ENCODE measurements around the gene MYH9.
"Not testable (repeated sequence)": the region's sequence is repeated elsewhere in the genome, so short reads cannot be mapped to it uniquely, and the experiment has no call there.

Gene MYH9

DNA sequence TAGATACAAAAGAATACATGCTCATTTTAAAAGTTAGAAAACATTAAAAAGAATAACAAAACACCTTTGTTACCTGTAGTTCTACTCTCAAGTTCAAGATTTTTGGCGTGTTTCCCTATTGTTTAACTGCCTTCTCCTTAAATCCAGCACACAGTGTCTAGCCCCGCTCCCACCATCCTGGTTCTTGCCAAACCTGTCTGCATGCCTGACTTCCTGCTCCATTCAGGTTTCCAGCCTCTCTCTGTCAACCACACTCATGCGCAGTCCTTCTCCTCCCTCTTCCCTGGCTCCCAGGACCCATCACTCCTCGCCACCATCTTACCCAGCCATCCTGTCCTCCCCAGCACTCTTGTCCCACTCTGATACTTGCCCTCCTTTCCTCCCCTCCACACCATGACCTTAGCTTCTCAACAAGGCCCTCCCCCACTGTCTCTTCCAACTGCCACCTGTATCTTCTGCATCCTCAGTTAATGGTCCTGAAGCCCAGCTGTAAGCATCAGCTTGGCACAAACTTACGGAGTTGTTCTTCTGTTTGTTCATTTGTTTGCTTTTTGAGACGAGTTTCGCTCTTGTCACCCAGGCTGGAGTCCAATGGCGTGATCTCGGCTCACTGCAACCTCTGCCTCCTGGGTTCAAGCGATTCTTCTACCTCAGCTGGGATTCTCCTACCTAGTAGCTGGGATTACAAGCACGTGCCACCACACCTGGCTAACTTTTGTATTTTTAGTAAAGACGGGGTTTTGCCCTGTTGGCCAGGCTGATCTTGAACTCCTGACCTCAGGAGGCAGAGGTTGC lies 7.5 kb upstream of the MYH9 start:
- H3K9me3 ChIP-seq (ENCODE audit: insufficient read depth, low read length): no peaks in the 10 kb centered on the region
- H3K4me3 ChIP-seq (ENCODE audit: insufficient read depth, low read length, poor library complexity, severe bottlenecking): no peak overlapping the region
- no peaks in the 10 kb centered on the region for H3K36me3 ChIP-seq (ENCODE audit: low read length)
- H2AFZ ChIP-seq (ENCODE audit: low read depth, low read length, severe bottlenecking): no peak overlapping the region
- H3K27ac ChIP-seq (ENCODE audit: low read depth, low read length): no peak overlapping the region
- no peaks in the 10 kb centered on the region for H3K9me2 ChIP-seq (replicated peaks; ENCODE audit: insufficient read depth, low read length)
- H4K20me1 ChIP-seq (ENCODE audit: low read depth, low read length): no peaks in the 10 kb centered on the region
- no peaks in the 10 kb centered on the region for H3K79me2 ChIP-seq (ENCODE audit: insufficient read depth, low read length)
- TF ChIP-seq, protein P1, sequence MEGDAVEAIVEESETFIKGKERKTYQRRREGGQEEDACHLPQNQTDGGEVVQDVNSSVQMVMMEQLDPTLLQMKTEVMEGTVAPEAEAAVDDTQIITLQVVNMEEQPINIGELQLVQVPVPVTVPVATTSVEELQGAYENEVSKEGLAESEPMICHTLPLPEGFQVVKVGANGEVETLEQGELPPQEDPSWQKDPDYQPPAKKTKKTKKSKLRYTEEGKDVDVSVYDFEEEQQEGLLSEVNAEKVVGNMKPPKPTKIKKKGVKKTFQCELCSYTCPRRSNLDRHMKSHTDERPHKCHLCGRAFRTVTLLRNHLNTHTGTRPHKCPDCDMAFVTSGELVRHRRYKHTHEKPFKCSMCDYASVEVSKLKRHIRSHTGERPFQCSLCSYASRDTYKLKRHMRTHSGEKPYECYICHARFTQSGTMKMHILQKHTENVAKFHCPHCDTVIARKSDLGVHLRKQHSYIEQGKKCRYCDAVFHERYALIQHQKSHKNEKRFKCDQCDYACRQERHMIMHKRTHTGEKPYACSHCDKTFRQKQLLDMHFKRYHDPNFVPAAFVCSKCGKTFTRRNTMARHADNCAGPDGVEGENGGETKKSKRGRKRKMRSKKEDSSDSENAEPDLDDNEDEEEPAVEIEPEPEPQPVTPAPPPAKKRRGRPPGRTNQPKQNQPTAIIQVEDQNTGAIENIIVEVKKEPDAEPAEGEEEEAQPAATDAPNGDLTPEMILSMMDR (IDR thresholded peaks at IDR 0.05; ENCODE audit: insufficient read depth, low read length, poor library complexity, severe bottlenecking): no peak
- TF ChIP-seq EZH2phosphoT487 (conservative IDR thresholded peaks at IDR 0.05; ENCODE audit: low read length): no peak
- no peak overlapping the region for H3K9ac ChIP-seq (ENCODE audit: low read length)
- H3K27me3 ChIP-seq (ENCODE audit: low read length): no peaks in the 10 kb centered on the region
- no peaks in the 10 kb centered on the region for H3F3A ChIP-seq (ENCODE audit: insufficient read depth)
- H3K4me2 ChIP-seq (ENCODE audit: low read depth, low read length, poor library complexity, severe bottlenecking): no peak overlapping the region

DNA sequence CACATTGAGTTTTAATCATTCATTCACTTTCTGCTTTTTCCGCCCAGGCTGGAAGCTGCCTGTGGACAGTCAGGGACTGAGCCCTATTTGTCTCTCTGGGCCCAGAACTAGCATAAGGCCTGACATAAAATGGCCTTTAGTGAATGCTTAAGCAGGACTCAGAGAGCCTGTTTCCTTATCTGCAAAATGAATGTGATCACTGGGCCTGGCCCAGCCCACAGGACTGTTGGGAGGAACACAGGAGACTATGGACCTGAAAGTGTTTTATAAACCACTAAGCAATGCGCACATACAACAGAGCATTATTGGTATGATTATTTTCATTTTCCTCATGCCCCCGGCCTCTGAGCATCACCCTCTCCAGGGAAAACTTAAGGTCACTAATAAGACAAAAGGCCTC lies 3.9 kb upstream of the MYH9 start:
- H3K4me2 ChIP-seq (ENCODE audit: low read depth, low read length, poor library complexity, severe bottlenecking): no peak overlapping the region
- no peaks in the 10 kb centered on the region for H3K9me3 ChIP-seq (ENCODE audit: insufficient read depth, low read length)
- TF ChIP-seq, protein P1 (IDR thresholded peaks at IDR 0.05; ENCODE audit: insufficient read depth, low read length, poor library complexity, severe bottlenecking): no peak
- TF ChIP-seq EZH2phosphoT487 (conservative IDR thresholded peaks at IDR 0.05; ENCODE audit: low read length): no peak

DNA sequence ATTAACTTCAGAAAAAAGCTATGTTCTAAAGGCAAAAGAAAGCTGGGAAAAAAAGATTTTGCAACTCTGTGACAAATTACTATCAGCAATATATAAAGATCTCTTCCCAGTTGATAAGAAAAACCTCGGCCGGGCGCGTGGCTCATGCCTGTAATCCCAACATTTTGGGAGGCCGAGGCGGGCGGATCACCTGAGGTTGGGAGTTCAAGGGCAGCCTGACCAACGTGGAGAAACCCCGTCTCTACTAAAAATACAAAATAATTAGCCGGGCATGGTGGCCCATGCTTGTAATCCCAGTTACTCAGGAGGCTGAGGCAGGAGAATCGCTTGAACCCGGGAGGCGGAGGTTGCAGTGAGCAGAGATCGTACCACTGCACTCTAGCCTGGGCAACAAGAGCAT lies 1.4 kb upstream of the MYH9 start:
- not testable (repeated sequence) for H3K36me3 ChIP-seq (ENCODE audit: low read length); H3K27ac ChIP-seq (ENCODE audit: low read depth, low read length); H3K9me3 ChIP-seq (ENCODE audit: insufficient read depth, low read length); H2AFZ ChIP-seq (ENCODE audit: low read depth, low read length, severe bottlenecking); H3K9me2 ChIP-seq (replicated peaks; ENCODE audit: insufficient read depth, low read length); H4K20me1 ChIP-seq (ENCODE audit: low read depth, low read length); H3K27me3 ChIP-seq (ENCODE audit: low read length)
- Histone ChIP-seq H3K9ac (ENCODE audit: low read length) (peak overlapping the region; percentile 74), H3K4me2 (ENCODE audit: low read depth, low read length, poor library complexity, severe bottlenecking) (peak overlapping the region; percentile 87), H3F3A (ENCODE audit: insufficient read depth) (peaks cover 22% of the 10 kb centered on the region), H3K79me2 (ENCODE audit: insufficient read depth, low read length) (peaks cover 44% of the 10 kb centered on the region), H3K4me3 (ENCODE audit: insufficient read depth, low read length, poor library complexity, severe bottlenecking) (peak overlapping the region; percentile 68)

More for the DNA sequence above, 3.9 kb upstream of the MYH9 start:
- H3F3A ChIP-seq (ENCODE audit: insufficient read depth): peaks cover 1% of the 10 kb centered on the region; the same call in 1 of the 2 replicates
- no peak overlapping the region for H3K27ac ChIP-seq (ENCODE audit: low read depth, low read length)
- H3K79me2 ChIP-seq (ENCODE audit: insufficient read depth, low read length): peaks cover 21% of the 10 kb centered on the region
- no peaks in the 10 kb centered on the region for H3K9me2 ChIP-seq (replicated peaks; ENCODE audit: insufficient read depth, low read length)
- no peaks in the 10 kb centered on the region for H3K36me3 ChIP-seq (ENCODE audit: low read length)
- H3K9ac ChIP-seq (ENCODE audit: low read length): no peak overlapping the region
- H4K20me1 ChIP-seq (ENCODE audit: low read depth, low read length): no peaks in the 10 kb centered on the region
- H2AFZ ChIP-seq (ENCODE audit: low read depth, low read length, severe bottlenecking): no peak overlapping the region
- H3K4me3 ChIP-seq (ENCODE audit: insufficient read depth, low read length, poor library complexity, severe bottlenecking): no peak overlapping the region
- H3K27me3 ChIP-seq (ENCODE audit: low read length): no peaks in the 10 kb centered on the region

DNA sequence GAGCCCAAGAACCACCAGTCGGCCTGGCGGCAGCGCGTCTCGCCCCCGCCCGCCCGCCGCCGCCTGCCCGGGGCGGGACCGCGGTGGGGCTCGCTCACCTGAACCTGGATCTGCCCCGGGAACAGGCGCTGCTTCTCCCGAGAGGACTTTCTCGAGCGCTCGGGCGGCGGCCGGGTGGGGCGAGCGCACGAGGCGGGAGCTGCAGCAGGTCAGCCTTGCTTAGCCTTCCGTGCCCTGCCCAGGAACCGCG lies 133 bp downstream of the MYH9 start:
- Histone ChIP-seq H2AFZ (ENCODE audit: low read depth, low read length, severe bottlenecking) (no peak overlapping the region), H4K20me1 (ENCODE audit: low read depth, low read length) (no peaks in the 10 kb centered on the region), H3K4me2 (ENCODE audit: low read depth, low read length, poor library complexity, severe bottlenecking) (peak overlapping the region; percentile 74)

More for the DNA sequence above, 133 bp downstream of the MYH9 start:
- peaks cover 59% of the 10 kb centered on the region for H3K79me2 ChIP-seq (ENCODE audit: insufficient read depth, low read length)
- peak overlapping the region; percentile 79 for H3K9ac ChIP-seq (ENCODE audit: low read length)
- H3K9me3 ChIP-seq (ENCODE audit: insufficient read depth, low read length): no peaks in the 10 kb centered on the region
- no peaks in the 10 kb centered on the region for H3K36me3 ChIP-seq (ENCODE audit: low read length)
- no peaks in the 10 kb centered on the region for H3K27me3 ChIP-seq (ENCODE audit: low read length)
- TF ChIP-seq EZH2phosphoT487 (conservative IDR thresholded peaks at IDR 0.05; ENCODE audit: low read length): no peak
- TF ChIP-seq, protein P1 (IDR thresholded peaks at IDR 0.05; ENCODE audit: insufficient read depth, low read length, poor library complexity, severe bottlenecking): no peak
- peaks cover 25% of the 10 kb centered on the region for H3F3A ChIP-seq (ENCODE audit: insufficient read depth)
- H3K9me2 ChIP-seq (replicated peaks; ENCODE audit: insufficient read depth, low read length): no peaks in the 10 kb centered on the region
- H3K4me3 ChIP-seq (ENCODE audit: insufficient read depth, low read length, poor library complexity, severe bottlenecking): peak overlapping the region; percentile 95
- peak overlapping the region; percentile 90 for H3K27ac ChIP-seq (ENCODE audit: low read depth, low read length)

Measured in SU-DHL-6 (cell line).